ENCODE data around the gene PLA1A.

DNA sequence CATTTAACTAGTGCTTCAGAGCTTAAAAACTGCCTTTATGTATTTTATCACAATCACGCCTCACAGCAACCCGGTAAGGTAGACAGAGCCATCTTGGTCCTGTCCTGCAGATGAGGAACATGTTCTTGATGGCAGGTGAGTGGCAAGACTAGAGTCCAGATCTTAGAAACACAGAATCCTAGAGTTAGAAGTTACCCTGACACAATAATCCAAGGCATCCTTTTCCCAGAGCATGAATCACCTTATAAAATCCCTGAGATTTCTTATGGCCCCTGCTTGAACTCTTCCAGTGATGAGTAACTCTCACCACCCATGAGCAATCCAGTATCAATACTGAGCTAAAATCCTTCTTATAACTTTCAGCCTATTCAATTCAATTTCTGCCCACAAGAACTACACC, 45.8 kb downstream of the PLA1A start:
- TF ChIP-seq, protein P1, sequence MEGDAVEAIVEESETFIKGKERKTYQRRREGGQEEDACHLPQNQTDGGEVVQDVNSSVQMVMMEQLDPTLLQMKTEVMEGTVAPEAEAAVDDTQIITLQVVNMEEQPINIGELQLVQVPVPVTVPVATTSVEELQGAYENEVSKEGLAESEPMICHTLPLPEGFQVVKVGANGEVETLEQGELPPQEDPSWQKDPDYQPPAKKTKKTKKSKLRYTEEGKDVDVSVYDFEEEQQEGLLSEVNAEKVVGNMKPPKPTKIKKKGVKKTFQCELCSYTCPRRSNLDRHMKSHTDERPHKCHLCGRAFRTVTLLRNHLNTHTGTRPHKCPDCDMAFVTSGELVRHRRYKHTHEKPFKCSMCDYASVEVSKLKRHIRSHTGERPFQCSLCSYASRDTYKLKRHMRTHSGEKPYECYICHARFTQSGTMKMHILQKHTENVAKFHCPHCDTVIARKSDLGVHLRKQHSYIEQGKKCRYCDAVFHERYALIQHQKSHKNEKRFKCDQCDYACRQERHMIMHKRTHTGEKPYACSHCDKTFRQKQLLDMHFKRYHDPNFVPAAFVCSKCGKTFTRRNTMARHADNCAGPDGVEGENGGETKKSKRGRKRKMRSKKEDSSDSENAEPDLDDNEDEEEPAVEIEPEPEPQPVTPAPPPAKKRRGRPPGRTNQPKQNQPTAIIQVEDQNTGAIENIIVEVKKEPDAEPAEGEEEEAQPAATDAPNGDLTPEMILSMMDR (IDR thresholded peaks at IDR 0.05), result no peak
- TF ChIP-seq POLR2A (IDR thresholded peaks at IDR 0.05), result no peak
